ENCODE data around the gene GPRIN3.

DNA sequence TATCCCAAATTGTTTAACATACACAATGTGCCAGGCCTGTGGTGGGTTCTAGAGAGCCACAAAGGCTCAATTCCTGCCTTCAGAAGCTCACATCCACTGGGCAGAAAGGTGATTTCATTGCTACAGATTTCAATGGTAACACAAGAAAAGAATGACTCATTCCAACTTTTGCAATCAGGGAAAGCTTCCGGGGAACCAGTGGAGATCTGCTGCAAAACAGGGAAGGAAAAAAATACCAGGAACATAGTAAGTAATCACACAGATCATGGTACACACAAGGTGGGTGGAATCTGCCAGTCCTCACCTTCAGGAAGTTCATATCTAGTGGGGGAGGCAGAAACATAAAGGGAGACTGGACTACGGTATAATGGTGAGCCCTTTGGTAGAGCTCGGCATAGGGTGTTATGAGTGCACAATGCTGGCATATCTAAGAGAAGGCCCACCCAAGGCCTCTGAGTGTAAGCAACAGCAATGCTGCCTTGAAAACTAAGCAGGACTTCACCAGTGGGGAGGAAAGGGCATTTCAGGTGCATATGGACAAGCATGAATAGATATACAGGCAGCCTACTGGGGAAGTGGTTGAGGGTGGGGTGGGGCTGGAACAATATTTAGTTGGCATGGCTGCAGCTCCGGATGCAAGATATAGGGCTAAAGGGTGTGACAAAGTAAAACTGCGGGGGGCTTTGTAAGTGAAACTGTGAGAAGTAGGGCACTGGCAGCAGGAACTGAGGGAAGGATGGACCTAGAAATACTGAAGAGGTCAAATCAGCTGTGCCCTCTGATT, 24.2 kb downstream of the GPRIN3 start:
- no peak for TF ChIP-seq CTCF (IDR thresholded peaks at IDR 0.05)
- no peak for TF ChIP-seq POLR2A (IDR thresholded peaks at IDR 0.05)

Measured in testis (tissue), 2 donors.